HepG2 (cell line): Measurements from ENCODE around the gene POLR2J. TPM values are rescaled to one million over a fixed set of nuclear protein-coding genes. Genes with fewer than 3 reads are reported as not detected.

Source experiments
- ARNT2 ChIP-seq: sonication (generic); formaldehyde crosslinking; IDR thresholded peaks from 2 replicates; pipeline ENCODE4 v1.8.0; 2022; ENCODE audit warnings: mild to moderate bottlenecking, low read depth, missing genetic modification reagents, moderate library complexity
- E2F5 ChIP-seq: sonication (generic); formaldehyde crosslinking; conservative IDR thresholded peaks from 2 replicates; pipeline ENCODE4 v1.4.0; 2020; ENCODE audit warnings: missing genetic modification reagents
- GATAD2A ChIP-seq: IDR thresholded peaks from 2 replicates; pipeline ENCODE4 v1.6.1; 2016
- MXI1 ChIP-seq: IDR thresholded peaks from 3 replicates; pipeline ENCODE4 v1.6.1; 2012; ENCODE audit warnings: low read depth, low read length, inconsistent platforms, borderline replicate concordance
- NBN ChIP-seq: fragments of 450-650 bp; conservative IDR thresholded peaks from 2 replicates; pipeline ENCODE4 v1.6.1; 2017
- NFE2L2 ChIP-seq: fragments of 150-350 bp; IDR thresholded peaks from 2 replicates; pipeline ENCODE4 v1.6.1; 2014; ENCODE audit warnings: low read length
- SP4 ChIP-seq: sonication (generic); formaldehyde crosslinking; IDR thresholded peaks from 2 replicates; pipeline ENCODE4 v1.8.1; 2023; ENCODE audit warnings: mild to moderate bottlenecking, missing genetic modification reagents
- TRAFD1 ChIP-seq: sonication (generic); formaldehyde crosslinking; IDR thresholded peaks from 2 replicates; pipeline ENCODE4 v1.5.1; 2020; ENCODE audit warnings: missing genetic modification reagents, mild to moderate bottlenecking, borderline replicate concordance
- ZBTB40 ChIP-seq, 2 experiments: fragments of 450-650 bp in 1 of 2; sonication (generic) in 1 of 2; formaldehyde crosslinking in 1 of 2; IDR thresholded peaks; 2 replicates each; pipeline versions ENCODE4 v1.6.1 to v1.8.0; 2016 to 2022; ENCODE audit warnings: antibody characterized with exemption in 1 of 2, mild to moderate bottlenecking in 1 of 2, missing genetic modification reagents in 1 of 2
- ZFY ChIP-seq: sonication (generic); formaldehyde crosslinking; IDR thresholded peaks from 2 replicates; pipeline ENCODE4 v1.4.0; 2020; ENCODE audit warnings: missing genetic modification reagents
- ZNF138 ChIP-seq: sonication (generic); formaldehyde crosslinking; IDR thresholded peaks from 2 replicates; pipeline ENCODE4 v1.5.0; 2020; ENCODE audit warnings: mild to moderate bottlenecking, low read depth, missing genetic modification reagents
- ZNF143 ChIP-seq: sonication (generic); formaldehyde crosslinking; IDR thresholded peaks from 2 replicates; pipeline ENCODE4 v1.4.0; 2020; ENCODE audit warnings: missing genetic modification reagents
- ZNF367 ChIP-seq: sonication (generic); formaldehyde crosslinking; IDR thresholded peaks from 2 replicates; pipeline ENCODE4 v1.4.0; 2020; ENCODE audit warnings: missing genetic modification reagents, borderline replicate concordance
- ZNF619 ChIP-seq: sonication (generic); formaldehyde crosslinking; IDR thresholded peaks from 2 replicates; pipeline ENCODE4 v1.4.0; 2020; ENCODE audit warnings: mild to moderate bottlenecking, missing genetic modification reagents
- ZNF691 ChIP-seq: sonication (generic); formaldehyde crosslinking; IDR thresholded peaks from 2 replicates; pipeline ENCODE4 v1.4.0; 2020; ENCODE audit warnings: missing genetic modification reagents, low read depth, mild to moderate bottlenecking, borderline replicate concordance
- ZNF775 ChIP-seq: sonication (generic); formaldehyde crosslinking; IDR thresholded peaks from 2 replicates; pipeline ENCODE4 v1.4.0; 2020; ENCODE audit warnings: missing genetic modification reagents, mild to moderate bottlenecking, moderate library complexity, borderline replicate concordance
- ZSCAN29 ChIP-seq: sonication (generic); formaldehyde crosslinking; conservative IDR thresholded peaks from 2 replicates; pipeline ENCODE4 v1.4.0; 2020; ENCODE audit warnings: mild to moderate bottlenecking, missing genetic modification reagents
- polyA plus RNA-seq, 8 experiments: library from polyadenylated mRNA; depleted of rRNA in 3 of 8; stranded (reverse) in 7 of 8; unstranded in 1 of 8; fragments of >200 nt; fragmentation: Illumina TruSeq in 4 of 8; extraction: Trizol in 4 of 8; gene quantifications; 2 replicates each; pipeline versions ENCODE4 v1.2.1 to v1.2.3, GENCODE V29; 2011 to 2016; ENCODE audit warnings: low read depth in 4 of 8, missing spikeins in 1 of 8, mixed read lengths in 1 of 8; ENCODE audit not compliant: insufficient read depth in 1 of 8
- total RNA-seq, 5 experiments: library from RNA; depleted of rRNA; stranded (reverse); fragments of >200 nt; fragmentation: Illumina TruSeq; extraction: Trizol; gene quantifications; 2 replicates each; pipeline ENCODE4 v1.2.3, GENCODE V29; 2016; ENCODE audit warnings: low read depth in 1 of 5

POLR2J gene
- total and polyA plus RNA-seq, 2 of the 13 experiments (the other 11 are each of a cell fraction or from before 2014, with no cell fraction given): 41.2 to 71.4 TPM

- TF ChIP-seq ZNF691 (CRISPR knock-in tag) (0 out of 2 replicates have a peak, but pooled peaks have one; percentile 51), ZBTB40 (IDR thresholded peaks at IDR 0.05) (no peak), ZBTB40 (CRISPR knock-in tag; IDR thresholded peaks at IDR 0.05) (peak; percentile 70; the same call in 1 of the 2 replicates), ARNT2 (CRISPR knock-in tag) (peak; percentile 78; the same call in 1 of the 2 replicates), ZFY (CRISPR knock-in tag) (peak; percentile 85), ZSCAN29 (CRISPR knock-in tag) (peak; percentile 15; the same call in 1 of the 2 replicates), E2F5 (CRISPR knock-in tag) (no peak), ZNF138 (CRISPR knock-in tag) (peak; percentile 47; the same call in 1 of the 2 replicates), ZNF775 (no peak), MXI1 (peak; percentile 96; the same call in 1 of the 3 replicates), ZNF143 (CRISPR knock-in tag) (peak; percentile 97), ZNF619 (CRISPR knock-in tag) (peak; percentile 61), TRAFD1 (CRISPR knock-in tag) (0 out of 2 replicates have a peak, but pooled peaks have one; percentile 74), NFE2L2 (no peak), SP4 (CRISPR knock-in tag) (peak; percentile 79), NBN (no peak), GATAD2A (no peak), ZNF367 (no peak)
These were observed 14.0 kb downstream of the POLR2J start, which contains the start of the genes ALKBH4 and LRWD1 (continued) for GRCh38 chr7:102464577-102465280.
